SK-N-SH (cell line): ENCODE data around the gene ADGRG3. TPM values are rescaled to one million over a fixed set of nuclear protein-coding genes. Genes with fewer than 3 reads are reported as not detected.

Experiments
- CTCF ChIA-PET: fragments of 300-600, 350-600 bp; formaldehyde crosslinking; extraction: SDS; loops from one replicate; lab custom pipeline; 2021; lab: Yijun Ruan, JAX
- POLR2A ChIA-PET: fragments of 350-600 bp; sonication (Branson Sonifier 250); formaldehyde crosslinking; extraction: SDS; loops from one replicate; lab custom pipeline; 2020; ENCODE audit warnings: antibody characterized with exemption, inconsistent platforms; lab: Yijun Ruan, JAX
- DNase-seq: peaks from one replicate; pipeline ENCODE4 v3.0.0; 2012
- H2AFZ ChIP-seq: fragments of 200-600 bp; sonication (generic); 2 replicates; pipeline ENCODE4 v1.8.1; 2016; ENCODE audit warnings: antibody characterized with exemption, mild to moderate bottlenecking, low read depth
- H3F3A ChIP-seq: fragments of 200-600 bp; sonication (generic); replicated peaks from 2 replicates; pipeline ENCODE3; 2016; ENCODE audit warnings: antibody characterized with exemption, mild to moderate bottlenecking; ENCODE audit not compliant: insufficient read depth
- H3K27ac ChIP-seq, 2 experiments: fragments of 200-500 bp in 1 of 2; fragments of 200-600 bp in 1 of 2; sonication (Bioruptor generic) in 1 of 2; sonication (generic), shearing (Covaris generic) in 1 of 2; 2 replicates each; pipeline versions ENCODE4 v1.5.1 to v1.6.1; 2014 to 2016; ENCODE audit warnings: low read depth in 2 of 2, inconsistent platforms in 1 of 2, low read length in 1 of 2, mild to moderate bottlenecking in 1 of 2, mixed read lengths in 1 of 2
- H3K27me3 ChIP-seq: fragments of 200-600 bp; sonication (generic), shearing (Covaris generic); 2 replicates; pipeline ENCODE4 v1.6.1; 2016; ENCODE audit warnings: mixed run types; ENCODE audit not compliant: insufficient read depth
- H3K36me3 ChIP-seq, 2 experiments: fragments of 200-500 bp in 1 of 2; fragments of 200-600 bp in 1 of 2; sonication (Bioruptor generic) in 1 of 2; sonication (generic) in 1 of 2; replicated peaks in 1 of 2; 2 replicates each; pipeline versions ENCODE3 to v1.5.1; 2014 to 2016; ENCODE audit warnings: low read length in 1 of 2, mild to moderate bottlenecking in 1 of 2; ENCODE audit not compliant: insufficient read depth in 2 of 2, control insufficient read depth in 1 of 2
- H3K4me1 ChIP-seq, 2 experiments: fragments of 200-500 bp in 1 of 2; fragments of 200-600 bp in 1 of 2; sonication (Bioruptor generic) in 1 of 2; sonication (generic), shearing (Covaris generic) in 1 of 2; 2 replicates each; pipeline versions ENCODE4 v1.5.1 to v1.6.1; 2014 to 2016; ENCODE audit warnings: low read depth in 1 of 2, low read length in 1 of 2, mixed run types in 1 of 2; ENCODE audit not compliant: insufficient read depth in 2 of 2, control insufficient read depth in 1 of 2
- H3K4me2 ChIP-seq: fragments of 200-600 bp; sonication (generic), shearing (Covaris generic); 2 replicates; pipeline ENCODE4 v1.6.1; 2017; ENCODE audit warnings: mixed run types
- H3K4me3 ChIP-seq, 2 experiments: fragments of 200-500 bp in 1 of 2; fragments of 200-600 bp in 1 of 2; sonication (Bioruptor generic) in 1 of 2; sonication (generic), shearing (Covaris generic) in 1 of 2; 2 replicates each; pipeline versions ENCODE4 v1.5.1 to v1.8.1; 2014 to 2016; ENCODE audit warnings: low read depth in 2 of 2, inconsistent platforms in 1 of 2, low read length in 1 of 2, mild to moderate bottlenecking in 1 of 2, mixed read lengths in 1 of 2, moderate library complexity in 1 of 2
- H3K79me2 ChIP-seq: fragments of 200-600 bp; sonication (generic); 2 replicates; pipeline ENCODE4 v1.8.1; 2017; ENCODE audit warnings: mild to moderate bottlenecking; ENCODE audit not compliant: insufficient read depth
- H3K9ac ChIP-seq: fragments of 200-600 bp; sonication (generic); 2 replicates; pipeline ENCODE4 v1.6.1; 2017; ENCODE audit warnings: mixed run types
- H3K9me2 ChIP-seq: fragments of 200-600 bp; sonication (generic); 2 replicates; pipeline ENCODE4 v1.6.1; 2017; ENCODE audit warnings: mixed run types
- H3K9me3 ChIP-seq: fragments of 200-600 bp; sonication (generic); 2 replicates; pipeline ENCODE4 v1.6.1; 2017; ENCODE audit warnings: mixed run types, mild to moderate bottlenecking, moderate library complexity
- H4K20me1 ChIP-seq: fragments of 200-600 bp; sonication (generic); 2 replicates; pipeline ENCODE4 v1.6.1; 2017; ENCODE audit warnings: mild to moderate bottlenecking, mixed run types; ENCODE audit not compliant: insufficient read depth
- ELF1 ChIP-seq: IDR thresholded peaks from 2 replicates; pipeline ENCODE4 v1.4.0; 2012
- FOXJ3 ChIP-seq: sonication (generic); formaldehyde crosslinking; IDR thresholded peaks from 2 replicates; pipeline ENCODE4 v1.5.1; 2020; ENCODE audit warnings: mild to moderate bottlenecking, missing genetic modification reagents
- NFIC ChIP-seq: IDR thresholded peaks from 2 replicates; pipeline ENCODE4 v1.4.0; 2012; ENCODE audit warnings: borderline replicate concordance
- TCF12 ChIP-seq: IDR thresholded peaks from 2 replicates; pipeline ENCODE4 v1.4.0; 2012
- WGBS: methylation state at CpG from one replicate; pipeline ENCODE4 v1.1.6; 2017; ENCODE audit warnings: low lambda C conversion rate; 5-methylcytosine and 5-hydroxymethylcytosine counted together
- polyA plus RNA-seq, 3 experiments: library from polyadenylated mRNA; depleted of rRNA; stranded (reverse); fragments of >200 nt; gene quantifications; 2 replicates each; pipeline ENCODE4 v1.2.3, GENCODE V29; 2012
- TF ChIP-seq, protein P1 (sequence below): fragments of 150-350 bp; IDR thresholded peaks from 2 replicates; pipeline ENCODE4 v1.6.1; 2016; ENCODE audit warnings: mild to moderate bottlenecking, low read depth, low read length
- TF ChIP-seq, protein P2 (sequence below): IDR thresholded peaks from 2 replicates; pipeline ENCODE4 v1.4.0; 2012; ENCODE audit warnings: low read depth, borderline replicate concordance

The ADGRG3 gene
- polyA plus RNA-seq, 1 of the 3 experiments (the other 2 are of a cell fraction) = not detected

DNA sequence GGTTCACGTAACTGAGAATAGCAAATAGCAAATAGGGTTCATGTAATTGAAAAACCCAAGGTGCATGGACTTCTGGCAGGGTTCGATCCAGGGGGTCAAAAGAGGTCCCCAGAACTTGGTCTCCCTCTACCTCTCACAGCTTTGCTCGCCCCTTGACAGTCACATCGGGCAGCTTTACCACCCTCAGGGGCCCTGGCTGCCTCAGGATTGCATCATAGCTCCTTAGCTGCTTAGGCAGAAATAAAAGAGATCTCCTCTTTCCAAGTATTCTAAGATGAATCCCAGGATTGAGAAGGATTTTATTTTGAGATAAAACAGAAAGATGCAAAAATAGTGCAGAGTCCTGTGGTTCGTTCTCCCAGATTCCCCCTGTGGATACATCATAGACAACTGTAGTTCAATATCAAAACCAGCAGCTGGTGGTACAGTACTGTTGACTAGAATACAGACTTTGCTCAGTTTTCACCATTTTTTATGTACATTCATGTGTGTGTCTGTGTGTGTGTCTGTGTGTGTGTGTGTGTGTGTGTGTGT lies 12.8 kb downstream of the ADGRG3 start:
- H3K9me2 ChIP-seq = no peaks in the 10 kb centered on the region
- no peak overlapping the region for H2AFZ ChIP-seq
- DNase-seq = no peak
- H3K4me3 ChIP-seq = no peak overlapping the region
- TF ChIP-seq ELF1 (no peak), NFIC (no peak), FOXJ3 (CRISPR knock-in tag) (no peak), TCF12 (no peak)
- TF ChIP-seq, protein P1, sequence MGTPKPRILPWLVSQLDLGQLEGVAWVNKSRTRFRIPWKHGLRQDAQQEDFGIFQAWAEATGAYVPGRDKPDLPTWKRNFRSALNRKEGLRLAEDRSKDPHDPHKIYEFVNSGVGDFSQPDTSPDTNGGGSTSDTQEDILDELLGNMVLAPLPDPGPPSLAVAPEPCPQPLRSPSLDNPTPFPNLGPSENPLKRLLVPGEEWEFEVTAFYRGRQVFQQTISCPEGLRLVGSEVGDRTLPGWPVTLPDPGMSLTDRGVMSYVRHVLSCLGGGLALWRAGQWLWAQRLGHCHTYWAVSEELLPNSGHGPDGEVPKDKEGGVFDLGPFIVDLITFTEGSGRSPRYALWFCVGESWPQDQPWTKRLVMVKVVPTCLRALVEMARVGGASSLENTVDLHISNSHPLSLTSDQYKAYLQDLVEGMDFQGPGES = no peak
- TF ChIP-seq, all 33 proteins: peak for 0
- WGBS = 89% methylated on average over 4 of the region's 5 CpGs
- H3K4me1 ChIP-seq = peaks cover 0 to 3% of the 10 kb centered on the region in 2 experiments; a peak in 1 of 4 replicates
- no peaks in the 10 kb centered on the region for H4K20me1 ChIP-seq
- H3K36me3 ChIP-seq = no peaks in the 10 kb centered on the region
- ChIA-PET POLR2A (no interaction called here), CTCF (interaction anchor here (0.6 to 1.5 kb wide), 2 partner anchors 31 to 195 kb away, joined by 3 to 5 read pairs; no protein-coding TSS in a partner anchor)
- no peak overlapping the region for H3K4me2 ChIP-seq
- no peaks in the 10 kb centered on the region for H3K79me2 ChIP-seq
- H3K27ac ChIP-seq = no peak overlapping the region
- H3F3A ChIP-seq = no peaks in the 10 kb centered on the region
- H3K9me3 ChIP-seq = no peaks in the 10 kb centered on the region
- H3K9ac ChIP-seq = no peak overlapping the region
- no peaks in the 10 kb centered on the region for H3K27me3 ChIP-seq

DNA sequence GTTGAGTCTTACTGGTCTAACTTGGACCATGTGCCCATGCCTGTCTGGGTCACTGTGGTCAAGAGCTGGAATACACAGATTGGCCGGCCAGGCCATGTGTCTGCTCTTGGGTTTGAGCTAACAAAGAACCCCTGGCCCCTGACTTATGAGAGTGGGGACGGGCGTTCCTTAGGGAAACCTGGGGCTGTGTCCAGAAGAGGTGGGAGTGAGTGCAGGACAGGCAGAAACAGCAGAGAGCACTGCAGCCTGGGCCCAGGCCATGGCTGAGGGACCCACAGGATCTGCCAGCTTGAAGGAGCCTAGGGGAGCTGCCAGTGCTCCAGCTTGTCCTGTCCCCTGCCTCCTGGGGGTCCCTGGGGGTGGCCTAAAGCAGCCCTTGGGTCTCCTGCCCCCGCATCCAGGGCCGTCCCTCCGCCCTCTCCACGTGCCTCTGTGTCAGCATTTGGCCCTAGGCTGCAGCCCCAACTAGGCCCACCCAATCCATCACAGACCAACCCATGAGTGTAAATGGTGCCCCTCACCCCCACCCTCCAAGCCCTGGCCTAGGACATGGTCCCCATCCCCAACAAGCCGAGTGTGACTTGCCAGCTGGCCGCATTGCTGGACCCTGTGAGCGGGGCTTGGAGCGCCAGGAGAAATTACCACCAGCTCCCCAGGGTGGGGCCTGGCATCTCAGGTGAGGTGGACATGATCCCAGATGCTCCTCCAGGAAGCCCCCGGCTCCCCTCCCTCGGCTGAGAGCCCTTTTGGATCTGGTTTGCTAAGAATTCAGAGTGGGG lies 14.0 kb downstream of the ADGRG3 start:
- H3K27ac ChIP-seq = no peak overlapping the region
- TF ChIP-seq, protein P2, sequence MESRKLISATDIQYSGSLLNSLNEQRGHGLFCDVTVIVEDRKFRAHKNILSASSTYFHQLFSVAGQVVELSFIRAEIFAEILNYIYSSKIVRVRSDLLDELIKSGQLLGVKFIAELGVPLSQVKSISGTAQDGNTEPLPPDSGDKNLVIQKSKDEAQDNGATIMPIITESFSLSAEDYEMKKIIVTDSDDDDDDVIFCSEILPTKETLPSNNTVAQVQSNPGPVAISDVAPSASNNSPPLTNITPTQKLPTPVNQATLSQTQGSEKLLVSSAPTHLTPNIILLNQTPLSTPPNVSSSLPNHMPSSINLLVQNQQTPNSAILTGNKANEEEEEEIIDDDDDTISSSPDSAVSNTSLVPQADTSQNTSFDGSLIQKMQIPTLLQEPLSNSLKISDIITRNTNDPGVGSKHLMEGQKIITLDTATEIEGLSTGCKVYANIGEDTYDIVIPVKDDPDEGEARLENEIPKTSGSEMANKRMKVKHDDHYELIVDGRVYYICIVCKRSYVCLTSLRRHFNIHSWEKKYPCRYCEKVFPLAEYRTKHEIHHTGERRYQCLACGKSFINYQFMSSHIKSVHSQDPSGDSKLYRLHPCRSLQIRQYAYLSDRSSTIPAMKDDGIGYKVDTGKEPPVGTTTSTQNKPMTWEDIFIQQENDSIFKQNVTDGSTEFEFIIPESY = no peak
- TF ChIP-seq, all 33 proteins: peak for 0
- ChIA-PET CTCF (interaction anchor here (0.9 to 1.5 kb wide), 2 partner anchors 33 to 91 kb away, joined by 3 to 5 read pairs; no protein-coding TSS in a partner anchor), POLR2A (no interaction called here)
- 58% methylated on average over 4 of the region's 13 CpGs for WGBS
- no peak overlapping the region for H3K4me2 ChIP-seq
- H3K36me3 ChIP-seq = no peaks in the 10 kb centered on the region
- H3K9me2 ChIP-seq = no peaks in the 10 kb centered on the region
- H3F3A ChIP-seq = no peaks in the 10 kb centered on the region
- H4K20me1 ChIP-seq = no peaks in the 10 kb centered on the region
- H3K4me3 ChIP-seq = no peak overlapping the region
- H3K27me3 ChIP-seq = no peaks in the 10 kb centered on the region
- H3K9me3 ChIP-seq = no peaks in the 10 kb centered on the region
- DNase-seq = no peak
- no peak overlapping the region for H3K9ac ChIP-seq
- H2AFZ ChIP-seq = no peak overlapping the region
- peaks cover 0 to 3% of the 10 kb centered on the region in 2 experiments; a peak in 1 of 4 replicates for H3K4me1 ChIP-seq
- no peaks in the 10 kb centered on the region for H3K79me2 ChIP-seq
